ENCODE measurements around the gene ABCF2.

Gene ABCF2

GRCh38 chr7:151197932-151198331 lies 29.1 kb downstream of the ABCF2 start:
- no peak for TF ChIP-seq CTCF (IDR thresholded peaks at IDR 0.05; ENCODE audit: low read depth, low read length)
- DNase-seq (ENCODE audit: extremely low read depth, low read depth): no peak

GRCh38 chr7:151195616-151196450 lies 31.2 kb downstream of the ABCF2 start:
- no peak for DNase-seq (ENCODE audit: extremely low read depth, low read depth)
- TF ChIP-seq CTCF (IDR thresholded peaks at IDR 0.05; ENCODE audit: low read depth, low read length): no peak

GRCh38 chr7:151194188-151194587 lies 32.8 kb downstream of the ABCF2 start:
- DNase-seq (ENCODE audit: extremely low read depth, low read depth): no peak
- TF ChIP-seq CTCF (IDR thresholded peaks at IDR 0.05; ENCODE audit: low read depth, low read length): no peak

GRCh38 chr7:151193203-151193978 lies 33.6 kb downstream of the ABCF2 start:
- no peak for DNase-seq (ENCODE audit: extremely low read depth, low read depth)
- no peak for TF ChIP-seq CTCF (IDR thresholded peaks at IDR 0.05; ENCODE audit: low read depth, low read length)

- TF ChIP-seq CTCF (IDR thresholded peaks at IDR 0.05; ENCODE audit: low read depth, low read length): no peak
- DNase-seq (ENCODE audit: extremely low read depth, low read depth): no peak
Measured at GRCh38 chr7:151192002-151192539, 34.9 kb downstream of the ABCF2 start.

- no peak for DNase-seq (ENCODE audit: extremely low read depth, low read depth)
- no peak for TF ChIP-seq CTCF (IDR thresholded peaks at IDR 0.05; ENCODE audit: low read depth, low read length)
Measured at GRCh38 chr7:151191544-151191943, 35.5 kb downstream of the ABCF2 start.

GRCh38 chr7:151189038-151189437 lies 38.0 kb downstream of the ABCF2 start:
- no peak for DNase-seq (ENCODE audit: extremely low read depth, low read depth)
- no peak for TF ChIP-seq CTCF (IDR thresholded peaks at IDR 0.05; ENCODE audit: low read depth, low read length)

Data from AG09319 (cell line).